HG02798 (cell line): ENCODE measurements around the gene SCN9A.
A peak's percentile ranks its signal among the peaks of the same experiment; 100 is the strongest.
"Not testable (repeated sequence)": the region's sequence is repeated elsewhere in the genome, so short reads cannot be mapped to it uniquely, and the experiment has no call there.

Source experiments
- ATAC-seq: cut with Tn5 transposase; IDR thresholded peaks from one replicate; pipeline ENCODE4 v1.9.1; 2021; ENCODE audit warnings: mild to moderate bottlenecking; ENCODE audit not compliant: unreplicated experiment, poor library complexity

The SCN9A gene

DNA sequence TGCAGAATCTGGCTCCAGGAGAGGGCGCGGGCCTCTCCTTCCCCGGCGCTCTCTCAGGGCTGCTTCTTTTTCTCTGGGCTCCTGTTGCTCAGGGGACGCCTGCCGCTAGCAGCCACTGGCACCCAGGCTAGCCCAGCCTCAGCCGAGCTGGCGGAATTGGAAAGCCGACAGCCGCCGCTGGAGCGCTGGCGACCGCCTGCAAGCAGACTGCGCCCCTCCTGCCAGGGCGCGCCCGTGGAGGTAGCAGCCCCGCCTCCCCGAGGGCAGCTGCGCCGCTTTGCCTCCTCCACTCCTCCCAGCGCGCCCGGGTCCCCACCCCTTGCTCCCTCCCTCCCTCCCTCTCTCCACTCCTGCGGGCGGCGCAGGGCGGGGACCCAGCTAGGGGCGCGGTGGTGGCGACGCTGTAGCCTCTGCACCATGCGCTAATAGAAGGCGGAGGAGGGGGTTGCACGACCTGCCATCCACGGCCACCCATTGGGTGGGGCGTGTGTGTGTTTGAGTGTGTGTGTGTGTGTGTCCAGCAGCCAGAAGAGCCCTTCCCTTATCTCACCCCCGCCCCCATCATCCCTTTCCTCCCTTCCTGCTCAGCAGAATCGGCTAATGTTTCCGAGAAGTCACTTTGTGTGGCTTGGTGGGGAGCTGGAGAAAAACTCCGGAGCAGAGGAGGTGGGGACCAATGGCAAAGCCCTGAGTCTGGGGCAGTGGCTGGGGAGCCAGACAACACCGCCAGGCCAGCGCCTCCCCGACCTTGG is at the start of gene SCN9A:
Gene SCN9A (minus strand): TSS at position 209 of the 752 bp plus-strand sequence. CDS start 64,188 bp downstream, outside the sequence.
- peak; percentile 44 for ATAC-seq

DNA sequence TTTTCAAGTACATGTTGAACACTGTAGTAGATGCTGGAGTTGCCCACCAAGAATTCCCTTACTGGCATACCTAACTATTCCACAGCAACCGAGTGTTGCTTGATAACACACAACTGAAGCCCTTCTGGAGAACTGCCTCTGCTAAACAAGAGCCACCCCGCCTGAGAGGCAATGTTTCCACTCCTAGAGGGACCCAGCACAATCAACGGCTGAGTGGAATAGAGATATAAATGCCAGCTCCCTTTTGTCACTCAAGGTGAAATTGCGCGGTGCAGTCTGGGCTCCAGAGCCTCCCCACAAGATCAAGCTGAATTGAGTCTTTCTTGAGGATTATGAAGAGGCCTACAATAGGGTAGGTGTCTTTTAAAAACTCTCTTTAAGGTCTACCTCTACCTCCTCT is 49.1 kb upstream of the SCN9A start:
- no peak for ATAC-seq

DNA sequence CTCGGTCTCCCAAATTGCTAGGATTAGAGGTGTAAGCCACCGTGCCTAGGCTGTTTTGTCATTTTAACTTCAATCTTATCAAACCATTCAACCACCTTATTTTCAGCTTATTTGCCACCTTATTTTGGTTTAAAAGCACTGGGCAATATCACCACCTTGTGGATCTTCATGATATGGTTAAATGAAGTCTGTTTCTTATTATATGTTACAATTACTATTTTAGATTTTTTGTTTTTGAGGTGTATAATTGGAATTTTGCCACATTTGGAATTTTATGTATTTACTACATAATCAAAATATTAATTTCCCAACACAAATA is 43.8 kb upstream of the SCN9A start:
- ATAC-seq = no peak

DNA sequence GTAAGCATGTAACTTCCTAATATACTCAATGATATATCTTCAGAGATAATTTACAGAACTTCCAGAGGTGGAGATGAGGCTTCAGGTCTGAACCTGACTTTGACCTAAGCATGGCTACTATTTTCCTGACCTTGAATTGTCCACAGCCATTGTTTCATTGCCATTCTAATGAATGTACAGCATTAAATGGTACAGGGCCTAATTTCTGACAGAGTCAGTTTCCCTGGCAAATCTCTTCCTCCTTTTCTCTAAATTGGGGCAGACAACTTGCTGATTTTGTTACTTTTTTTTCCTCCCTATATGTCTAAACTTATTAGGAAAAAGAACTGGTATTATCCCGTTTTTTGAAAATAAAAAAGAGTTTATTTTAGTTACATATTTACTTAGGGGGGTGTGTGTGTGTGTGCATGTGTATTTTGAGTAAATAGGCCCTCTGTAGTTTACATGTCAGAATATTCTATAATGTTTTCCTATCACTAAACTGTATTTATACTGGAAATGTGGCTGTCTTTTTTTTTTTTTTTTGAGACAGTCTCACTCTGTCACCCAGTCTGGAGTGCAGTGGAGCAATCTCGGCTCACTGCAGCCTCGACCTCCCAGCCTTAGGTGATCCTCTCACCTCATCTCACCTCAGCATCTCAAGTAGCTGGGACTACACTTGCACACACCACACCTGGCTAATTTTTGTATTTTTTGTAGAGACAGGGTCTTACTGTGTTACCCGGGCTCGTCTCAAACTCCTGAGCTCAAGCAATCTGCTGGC is 43.3 kb upstream of the SCN9A start:
- no peak for ATAC-seq

DNA sequence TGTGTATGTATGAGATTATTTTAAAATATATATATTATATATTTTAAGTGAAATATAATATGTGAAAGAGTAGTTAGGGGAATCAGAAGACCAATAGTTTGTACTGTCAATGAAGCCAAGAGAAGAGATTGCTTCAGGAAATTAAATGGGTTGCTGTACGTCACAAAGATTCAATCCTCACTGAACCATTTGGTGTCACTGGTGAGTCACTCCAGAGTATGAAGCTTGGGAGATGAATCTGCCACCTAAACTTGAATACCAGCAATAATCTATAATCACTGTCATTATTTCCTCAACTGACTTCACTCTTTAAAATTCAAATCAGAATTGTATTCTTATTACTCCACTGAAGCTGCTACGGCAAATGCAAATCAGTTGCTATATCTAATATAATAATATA is 41.9 kb upstream of the SCN9A start:
- ATAC-seq = no peak

DNA sequence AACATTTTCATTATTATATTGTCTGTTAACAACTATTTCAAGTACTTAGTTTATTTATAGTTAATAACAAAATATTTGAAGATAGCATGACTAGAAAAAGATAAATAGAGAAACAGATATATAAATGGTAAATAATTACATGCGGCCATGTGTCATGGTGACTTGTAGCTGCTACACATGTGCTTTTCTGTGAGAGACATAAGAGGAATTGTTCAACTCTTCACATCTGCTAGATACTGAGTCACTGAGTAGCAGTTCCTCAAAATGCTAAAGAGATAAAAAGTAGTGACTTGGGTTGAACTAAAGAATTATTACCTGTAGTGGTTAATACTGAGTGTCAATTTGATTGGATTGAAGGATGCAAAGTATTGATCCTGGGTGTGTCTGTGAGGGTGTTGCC is 37.5 kb upstream of the SCN9A start:
- no peak for ATAC-seq

DNA sequence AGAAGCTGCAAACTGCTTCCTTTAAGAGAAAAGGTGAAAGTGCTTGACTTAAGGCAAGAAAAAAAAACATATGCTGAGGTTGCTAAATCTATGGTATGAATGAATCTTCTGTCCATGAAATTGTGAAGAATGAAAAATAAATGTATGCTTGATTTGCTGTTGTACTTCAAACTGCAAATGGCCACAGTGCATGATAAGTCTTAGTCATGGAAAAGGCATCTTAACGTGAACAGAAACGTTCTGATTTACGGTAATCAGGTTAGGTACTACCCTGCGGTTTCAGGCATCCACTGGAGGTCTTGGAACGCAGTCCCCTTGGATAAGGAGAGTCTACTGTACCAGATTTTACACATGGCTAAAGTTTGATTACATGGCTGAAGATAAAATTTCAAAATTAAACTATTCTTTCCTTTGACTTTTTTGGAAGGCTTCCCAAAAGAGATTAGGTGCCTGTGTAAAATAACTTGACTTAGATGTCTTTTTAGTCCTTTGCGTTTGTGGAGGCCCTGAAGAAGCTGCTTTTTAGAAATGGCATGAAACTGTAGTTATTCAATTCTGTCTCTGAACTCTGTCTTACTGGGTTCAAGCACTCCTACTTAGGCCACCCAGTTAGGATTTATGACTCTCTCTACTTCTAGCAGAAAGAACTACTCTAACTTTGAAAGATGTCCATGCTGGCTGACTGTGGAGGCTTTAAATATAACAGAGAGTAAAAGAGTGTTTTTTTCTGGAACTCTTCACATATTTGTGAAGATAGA is 35.9 kb upstream of the SCN9A start:
- no peak for ATAC-seq

DNA sequence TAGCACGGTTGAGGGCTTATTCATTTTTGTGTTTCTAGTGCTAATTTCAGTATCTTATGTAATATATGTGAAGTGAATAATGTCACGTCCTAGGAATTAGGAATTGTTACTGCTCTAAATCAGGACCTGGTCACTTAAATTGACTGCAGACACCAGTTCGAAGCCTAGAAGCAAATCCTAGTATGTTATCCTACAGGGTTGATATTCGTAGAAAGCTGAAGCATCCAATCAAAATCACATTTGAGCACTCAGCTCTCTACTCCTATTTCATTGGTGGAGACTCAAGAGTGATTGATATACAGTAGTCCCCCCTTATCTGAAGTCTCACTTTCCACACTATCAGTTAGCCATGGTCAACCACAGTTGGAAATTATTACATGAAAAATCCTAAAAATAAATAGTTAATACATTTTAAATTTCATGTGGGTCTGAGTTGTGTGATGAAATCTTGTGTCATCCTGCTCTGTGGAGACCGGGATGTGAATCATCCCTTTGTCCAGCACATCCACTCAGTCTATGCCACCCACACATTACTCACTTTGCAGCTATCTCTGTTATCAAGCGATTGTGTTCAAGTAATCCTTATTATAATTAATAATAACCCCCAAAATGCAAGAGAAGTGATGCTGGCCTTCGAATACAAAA is 35.2 kb upstream of the SCN9A start:
- no peak for ATAC-seq

DNA sequence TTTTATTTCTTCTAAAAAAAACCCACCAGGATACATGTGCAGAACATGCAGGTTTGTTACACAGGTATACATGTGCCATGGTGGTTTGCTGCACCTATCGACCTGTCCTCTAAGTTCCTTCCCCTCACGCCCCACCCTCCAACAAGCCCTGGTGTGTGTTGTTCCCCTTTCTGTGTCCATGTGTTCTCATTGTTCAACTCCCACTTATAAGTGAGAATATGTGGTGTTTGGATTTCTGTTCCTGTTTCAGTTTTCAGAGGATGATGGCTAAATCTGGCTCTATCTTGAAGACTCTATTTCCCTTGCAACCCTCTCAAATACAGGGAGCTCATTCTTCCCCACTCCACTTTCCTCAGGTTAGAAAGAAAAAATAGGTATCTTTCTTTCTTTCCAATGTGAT is 32.0 kb upstream of the SCN9A start:
- ATAC-seq = not testable (repeated sequence)

DNA sequence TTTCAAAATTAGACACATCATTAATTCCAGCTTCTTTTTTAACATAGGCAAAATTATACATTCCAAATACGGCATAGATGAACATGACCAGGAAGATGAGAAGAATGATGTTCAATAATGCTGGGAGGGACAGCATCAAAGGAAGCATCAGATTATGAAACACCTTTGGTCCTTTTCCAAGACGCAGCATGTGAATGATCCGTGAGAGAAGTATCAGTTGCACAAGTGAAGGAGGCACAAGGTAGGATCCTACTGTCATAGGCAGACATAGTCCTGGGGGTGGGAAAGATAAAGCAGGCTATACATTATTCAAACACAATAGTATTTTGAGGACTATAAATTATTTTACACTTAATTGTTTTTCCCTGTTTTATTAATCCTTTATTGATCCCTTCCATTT is 30.6 kb upstream of the SCN9A start:
- ATAC-seq = no peak

DNA sequence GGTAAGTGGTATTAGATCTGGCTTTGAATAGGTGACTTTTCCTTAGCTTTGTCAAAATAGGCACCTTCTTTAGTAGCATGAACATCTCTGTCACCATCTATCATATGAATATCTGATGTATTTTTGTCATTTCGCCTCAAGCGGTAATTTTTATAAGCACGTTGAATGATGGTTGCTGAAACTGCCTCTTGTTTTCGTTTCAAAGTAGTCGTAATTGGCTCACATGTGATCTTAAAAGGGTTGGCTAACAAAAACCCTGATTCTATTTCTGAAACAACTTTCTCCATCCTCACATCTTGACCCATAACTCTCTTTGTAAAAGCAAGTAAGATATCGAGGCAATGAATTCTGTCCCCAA is 29.8 kb upstream of the SCN9A start:
- no peak for ATAC-seq

DNA sequence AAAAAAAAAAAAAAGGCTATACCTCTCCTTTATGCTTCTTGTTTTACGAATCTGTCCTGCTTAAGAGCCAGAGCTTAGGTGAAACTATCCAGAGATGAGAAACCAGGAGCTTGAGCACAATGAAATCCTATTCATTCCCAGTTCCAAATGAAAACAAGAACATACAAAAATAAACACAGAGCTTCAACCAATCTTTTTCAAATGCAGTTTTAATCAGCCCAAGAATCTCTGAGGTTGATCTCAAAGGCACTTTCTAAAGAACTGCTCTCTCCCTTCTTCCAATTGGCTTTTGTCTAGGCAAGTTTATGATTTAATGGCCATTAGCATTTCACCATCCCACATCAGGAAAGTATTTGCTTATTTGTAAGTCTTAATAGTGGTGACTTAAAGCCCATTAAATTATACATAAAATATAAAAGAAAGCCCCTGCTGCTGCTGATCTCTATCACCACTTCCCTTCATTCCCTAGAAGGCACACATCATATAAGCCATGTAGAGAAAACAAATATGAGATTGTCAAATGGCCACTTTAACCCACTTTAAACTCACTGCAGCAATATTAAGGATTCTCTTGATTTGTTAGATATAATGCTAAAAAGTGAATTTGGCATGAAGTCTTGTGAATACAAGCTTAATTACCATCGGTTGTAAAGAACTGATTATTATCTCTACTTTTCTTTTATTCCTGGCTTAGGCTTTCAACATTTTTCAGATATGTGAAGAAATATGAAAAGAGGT is 29.3 kb upstream of the SCN9A start:
- ATAC-seq = no peak

DNA sequence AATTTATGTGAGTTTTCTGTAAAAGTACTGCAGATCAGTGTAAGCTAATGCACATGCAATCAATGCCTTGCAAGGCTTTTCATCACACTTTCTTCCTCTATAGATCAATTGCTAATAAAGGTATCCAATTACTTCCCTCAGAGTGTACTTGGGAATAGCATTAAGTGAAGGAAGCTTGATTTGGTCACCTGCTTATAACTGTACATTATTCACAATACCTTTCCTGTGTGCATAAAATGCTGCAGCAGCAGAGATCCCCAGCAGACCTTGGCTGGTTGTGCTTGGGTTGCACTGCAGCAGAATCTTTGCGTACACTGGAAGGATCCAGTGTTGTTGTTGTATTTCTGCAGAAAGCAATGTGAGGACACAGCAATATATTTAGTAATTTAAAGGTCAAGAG is 18.5 kb upstream of the SCN9A start:
- no peak for ATAC-seq

DNA sequence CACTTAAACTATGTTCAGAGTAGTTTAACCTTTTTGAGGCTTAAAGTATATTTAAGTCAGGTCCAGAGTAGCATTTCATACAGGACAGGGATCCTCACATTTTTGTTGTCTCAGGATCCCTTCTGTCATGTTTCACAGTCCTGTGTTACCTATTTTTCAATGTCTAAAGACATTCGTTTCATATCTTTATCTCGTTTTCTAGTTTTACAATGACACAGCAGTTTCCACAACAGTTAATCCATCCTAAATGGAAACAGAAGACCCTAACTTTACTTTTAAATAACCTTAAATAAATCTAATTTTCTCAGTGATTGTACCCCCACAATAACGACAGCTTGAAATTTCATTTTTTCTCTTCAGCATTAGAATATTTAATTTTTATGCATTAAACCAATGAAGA is 17.3 kb upstream of the SCN9A start:
- no peak for ATAC-seq

DNA sequence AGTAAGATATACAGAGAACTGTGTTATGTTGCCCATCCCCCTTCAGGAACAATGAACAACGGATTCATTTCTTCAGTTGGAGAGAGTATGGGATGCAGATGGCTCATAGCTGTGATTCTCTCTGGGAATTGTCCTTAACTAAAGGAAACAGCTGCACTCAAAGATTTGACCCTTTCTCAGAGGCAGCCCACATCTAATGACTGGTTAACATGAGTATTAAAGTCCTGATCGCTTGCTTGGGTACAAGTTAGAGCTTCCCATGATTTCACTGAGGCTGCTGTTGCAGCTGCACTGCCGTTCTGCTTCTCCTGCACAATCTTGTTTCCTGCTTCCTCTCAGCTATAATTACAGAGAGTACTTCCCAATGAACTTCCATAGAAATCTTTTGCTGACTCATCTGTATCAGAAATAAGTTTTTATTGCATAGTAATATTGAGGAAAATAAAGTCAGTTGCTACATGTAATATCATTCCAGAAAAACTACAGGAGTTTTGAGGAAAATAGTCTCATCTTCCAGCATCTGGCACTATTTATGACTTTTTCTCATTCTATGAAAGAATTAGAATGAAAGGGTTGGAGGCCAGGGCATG is 12.8 kb upstream of the SCN9A start:
- ATAC-seq = no peak

DNA sequence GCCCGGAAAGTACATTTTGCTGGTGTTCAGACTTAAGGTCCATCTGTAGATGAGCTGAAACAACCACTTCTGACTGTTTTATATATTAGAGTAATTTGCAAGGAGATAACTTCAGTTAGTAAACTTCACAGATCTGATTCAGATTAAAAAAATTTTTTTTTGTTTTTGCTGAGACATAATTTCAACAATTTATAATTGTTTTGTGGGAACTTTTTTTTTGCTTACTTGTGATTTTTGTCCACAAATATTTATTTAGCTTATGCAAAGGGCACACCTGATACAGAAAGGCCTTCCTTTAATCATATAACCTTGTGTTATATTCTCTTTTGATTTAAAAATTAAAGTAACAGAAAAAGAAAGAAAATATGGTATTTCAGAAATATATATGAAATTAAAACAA is 9.6 kb upstream of the SCN9A start:
- ATAC-seq = no peak

DNA sequence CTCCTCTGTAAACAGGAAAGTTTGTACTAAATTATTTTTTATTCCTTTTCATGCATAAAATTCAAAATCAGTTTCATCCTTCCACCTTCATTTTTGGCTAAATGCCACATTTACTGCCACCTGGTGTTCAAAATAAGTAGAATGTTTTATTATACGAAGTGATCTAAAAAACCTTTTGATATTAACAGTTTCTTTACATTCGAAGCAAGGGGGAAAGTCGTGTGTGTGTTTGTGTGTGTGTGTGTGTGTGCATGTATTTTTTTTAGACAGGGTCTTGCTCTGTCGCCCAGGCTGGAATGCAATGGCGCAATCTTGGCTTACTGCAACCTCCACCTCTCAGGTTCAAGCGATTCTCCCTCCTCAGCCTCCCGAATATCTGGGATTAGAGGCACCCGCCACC is 9.0 kb upstream of the SCN9A start:
- no peak for ATAC-seq

DNA sequence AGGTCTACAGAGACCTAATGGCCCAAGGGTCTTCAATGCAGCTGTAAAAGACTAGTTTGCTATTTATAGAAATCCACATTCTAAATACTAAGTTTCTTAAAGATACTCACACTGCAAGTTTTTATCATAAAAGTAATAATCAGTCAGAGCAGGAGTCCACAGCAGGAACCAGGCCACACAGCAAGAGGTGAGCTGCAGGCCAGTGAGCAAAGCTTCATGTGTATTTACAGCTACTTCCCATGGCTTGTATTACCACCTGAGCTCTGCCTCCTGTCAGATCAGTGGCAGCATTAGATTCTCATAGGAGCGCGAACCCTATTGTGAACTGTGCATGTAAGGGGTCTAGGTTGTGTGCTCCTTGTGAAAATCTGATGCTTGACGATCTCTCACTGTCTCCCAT is 6.7 kb upstream of the SCN9A start:
- no peak for ATAC-seq

DNA sequence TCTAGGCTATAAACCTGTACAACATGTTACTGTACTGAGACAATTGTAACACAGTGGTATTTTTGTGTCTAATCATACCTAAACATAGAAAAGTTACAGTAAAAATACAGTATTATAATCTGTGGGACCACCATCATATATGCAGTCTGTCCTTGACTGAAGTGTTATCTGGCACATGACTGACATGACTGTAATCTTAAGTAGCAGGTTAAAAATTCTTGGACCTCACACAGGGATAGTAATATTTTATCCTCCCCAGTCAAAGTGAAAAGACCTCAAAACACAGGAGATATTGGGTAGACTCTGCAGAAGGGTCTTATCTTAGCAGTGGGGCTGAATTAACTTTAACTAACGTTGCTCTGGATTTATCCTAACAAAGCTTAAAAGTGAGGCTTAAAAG is 4.9 kb upstream of the SCN9A start:
- no peak for ATAC-seq

DNA sequence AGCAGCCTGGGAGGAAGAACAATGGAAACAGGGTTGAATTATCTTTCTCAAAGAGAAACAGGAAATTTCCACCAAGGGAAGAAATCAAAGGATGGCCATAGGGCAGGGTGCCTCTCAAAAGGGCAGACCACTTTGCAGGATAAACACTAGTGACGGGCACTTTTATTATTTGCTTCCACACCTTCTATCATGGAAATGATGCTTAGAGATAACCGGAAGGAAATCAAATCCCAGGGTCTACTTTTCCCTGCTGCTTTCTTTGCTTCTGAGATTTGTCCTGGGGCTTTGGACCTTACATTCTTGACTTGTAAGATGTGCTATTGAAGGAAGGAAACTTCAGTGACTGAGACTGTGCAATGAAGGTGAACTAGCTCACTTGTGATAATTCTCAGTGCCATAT is 1.1 kb upstream of the SCN9A start:
- no peak for ATAC-seq
